HG03045 (cell line): Measurements from ENCODE around the gene ZNF326.
A peak's percentile ranks its signal among the peaks of the same experiment; 100 is the strongest.

Experiments used
- ATAC-seq: cut with Tn5 transposase; IDR thresholded peaks from one replicate; pipeline ENCODE4 v1.9.1; 2021; ENCODE audit warnings: mild to moderate bottlenecking, moderate library complexity; ENCODE audit not compliant: unreplicated experiment

The ZNF326 gene

GRCh38 chr1:89994805-89995597, at the start of gene ZNF326:
ZNF326 (plus strand) TSS chr1:89995110; CDS start chr1:89995258, 148 bp downstream.
- peak; percentile 98 for ATAC-seq

GRCh38 chr1:89945852-89946476, 48.9 kb upstream of the ZNF326 start:
- peak; percentile 91 for ATAC-seq

GRCh38 chr1:89946532-89946931, 48.4 kb upstream of the ZNF326 start:
- no peak for ATAC-seq

- no peak for ATAC-seq
These were observed 46.1 kb upstream of the ZNF326 start for GRCh38 chr1:89948722-89949345.

- ATAC-seq = no peak
These were observed 44.8 kb upstream of the ZNF326 start for GRCh38 chr1:89949991-89950624.

- ATAC-seq = no peak
These were observed 44.2 kb upstream of the ZNF326 start for GRCh38 chr1:89950703-89951102.

- ATAC-seq = no peak
These were observed 42.9 kb upstream of the ZNF326 start for GRCh38 chr1:89951766-89952604.

- ATAC-seq = no peak
These were observed 42.2 kb upstream of the ZNF326 start for GRCh38 chr1:89952605-89953130.

- no peak for ATAC-seq
These were observed 41.7 kb upstream of the ZNF326 start for GRCh38 chr1:89953131-89953626.

- no peak for ATAC-seq
These were observed 41.0 kb upstream of the ZNF326 start for GRCh38 chr1:89953929-89954328.

- ATAC-seq = no peak
These were observed 40.5 kb upstream of the ZNF326 start for GRCh38 chr1:89954401-89954800.

GRCh38 chr1:89955311-89956205, 39.4 kb upstream of the ZNF326 start:
- ATAC-seq = no peak

- no peak for ATAC-seq
These were observed 37.8 kb upstream of the ZNF326 start for GRCh38 chr1:89957107-89957506.

- ATAC-seq = no peak
These were observed 35.9 kb upstream of the ZNF326 start for GRCh38 chr1:89958851-89959654.

- no peak for ATAC-seq
These were observed 35.2 kb upstream of the ZNF326 start for GRCh38 chr1:89959719-89960118.

GRCh38 chr1:89962024-89962741, 32.7 kb upstream of the ZNF326 start:
- no peak for ATAC-seq

- ATAC-seq = no peak
These were observed 32.2 kb upstream of the ZNF326 start for GRCh38 chr1:89962742-89963075.
